H54 (cell line): Measurements from ENCODE around the gene NIPSNAP3A.
"Not testable (repeated sequence)": the region's sequence is repeated elsewhere in the genome, so short reads cannot be mapped to it uniquely, and the experiment has no call there.

Experiments used
- DNase-seq: peaks from one replicate; pipeline ENCODE4 v3.0.0; 2011; ENCODE audit warnings: low spot score, mixed read lengths; ENCODE audit not compliant: insufficient read length
- FAIRE-seq: peaks from 3 replicates; lab custom pipeline; 2011; peaks lifted over from hg19 to GRCh38; lab: Jason Lieb, UNC
- POLR2A ChIP-seq: IDR thresholded peaks from 2 replicates; pipeline ENCODE4 v1.6.1; 2011; ENCODE audit warnings: low read depth, mild to moderate bottlenecking, low read length

NIPSNAP3A gene

GRCh38 chr9:104765138-104765537, 17.7 kb downstream of the NIPSNAP3A start:
- peak; percentile 93 for FAIRE-seq
- no peak for DNase-seq
- no peak for TF ChIP-seq POLR2A

GRCh38 chr9:104766025-104766424, 18.5 kb downstream of the NIPSNAP3A start:
- TF ChIP-seq POLR2A: no peak
- no peak for DNase-seq
- FAIRE-seq: peak; percentile 91

- TF ChIP-seq POLR2A: no peak
- DNase-seq: no peak
- FAIRE-seq: no peak
Observed at GRCh38 chr9:104767507-104767906, 20.0 kb downstream of the NIPSNAP3A start.

- FAIRE-seq, DNase-seq: not testable (repeated sequence)
Observed at GRCh38 chr9:104769029-104769428, 21.5 kb downstream of the NIPSNAP3A start.

- FAIRE-seq: peak; percentile 82
- TF ChIP-seq POLR2A: no peak
- DNase-seq: no peak
Observed at GRCh38 chr9:104769655-104770054, 22.2 kb downstream of the NIPSNAP3A start.

- FAIRE-seq (peak; percentile 92), DNase-seq (no peak)
- TF ChIP-seq POLR2A: no peak
Observed at GRCh38 chr9:104772714-104773510, 25.4 kb downstream of the NIPSNAP3A start.

GRCh38 chr9:104774132-104774531, 26.6 kb downstream of the NIPSNAP3A start:
- TF ChIP-seq POLR2A: no peak
- FAIRE-seq: no peak
- no peak for DNase-seq

- no peak for FAIRE-seq
- TF ChIP-seq POLR2A: no peak
- no peak for DNase-seq
Observed at GRCh38 chr9:104774831-104775573, 27.5 kb downstream of the NIPSNAP3A start.

- FAIRE-seq: no peak
- no peak for DNase-seq
- TF ChIP-seq POLR2A: no peak
Observed at GRCh38 chr9:104775574-104775936, 28.1 kb downstream of the NIPSNAP3A start.

GRCh38 chr9:104775976-104776375, 28.5 kb downstream of the NIPSNAP3A start:
- TF ChIP-seq POLR2A: no peak
- DNase-seq: no peak
- no peak for FAIRE-seq

GRCh38 chr9:104776797-104777196, 29.3 kb downstream of the NIPSNAP3A start:
- FAIRE-seq (peak; percentile 69), DNase-seq (no peak)
- no peak for TF ChIP-seq POLR2A

- TF ChIP-seq POLR2A: no peak
- FAIRE-seq (no peak), DNase-seq (no peak)
Observed at GRCh38 chr9:104778802-104779201, 31.3 kb downstream of the NIPSNAP3A start.

GRCh38 chr9:104779334-104779733, 31.9 kb downstream of the NIPSNAP3A start:
- DNase-seq: no peak
- no peak for TF ChIP-seq POLR2A
- FAIRE-seq: no peak

- FAIRE-seq: peak; percentile 41
- TF ChIP-seq POLR2A: no peak
- no peak for DNase-seq
Observed at GRCh38 chr9:104779946-104780535, 32.6 kb downstream of the NIPSNAP3A start.
